ENCODE measurements around the gene GAL3ST2.

DNA sequence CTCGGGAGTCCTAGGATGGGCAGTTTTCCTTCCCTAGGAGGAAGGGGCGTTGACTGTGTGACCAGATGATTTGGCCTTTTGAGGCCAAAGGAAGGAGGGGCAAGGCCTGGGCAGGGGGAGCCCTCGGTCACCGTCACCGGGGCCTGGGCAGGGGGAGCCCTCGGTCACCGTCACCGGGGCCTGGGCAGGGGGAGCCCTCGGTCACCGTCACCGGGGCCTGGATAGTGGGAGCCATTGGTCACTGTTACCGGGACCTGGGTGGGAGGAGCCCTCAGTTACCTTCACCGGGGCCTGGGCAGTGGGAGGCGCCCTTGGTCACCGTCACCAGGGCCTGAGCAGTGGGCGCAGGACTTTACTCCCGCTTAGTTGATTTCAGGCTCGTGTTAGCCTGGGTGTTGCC, 24.8 kb upstream of the GAL3ST2 start:
- TF ChIP-seq EZH2phosphoT487 (IDR thresholded peaks at IDR 0.05; ENCODE audit: insufficient read depth, low read depth) (no peak), EZH2 (IDR thresholded peaks at IDR 0.05; ENCODE audit: insufficient read depth, poor library complexity, severe bottlenecking) (no peak)

Measured in GM23248 (cell line).